Measurements from ENCODE around the gene CES3. TPM values are rescaled to one million over a fixed set of nuclear protein-coding genes. Genes with fewer than 3 reads are reported as not detected.

Gene CES3
- total RNA-seq, 4 donors from 2014 or later: 0.21 to 9.2 (median 0.81) TPM

DNA sequence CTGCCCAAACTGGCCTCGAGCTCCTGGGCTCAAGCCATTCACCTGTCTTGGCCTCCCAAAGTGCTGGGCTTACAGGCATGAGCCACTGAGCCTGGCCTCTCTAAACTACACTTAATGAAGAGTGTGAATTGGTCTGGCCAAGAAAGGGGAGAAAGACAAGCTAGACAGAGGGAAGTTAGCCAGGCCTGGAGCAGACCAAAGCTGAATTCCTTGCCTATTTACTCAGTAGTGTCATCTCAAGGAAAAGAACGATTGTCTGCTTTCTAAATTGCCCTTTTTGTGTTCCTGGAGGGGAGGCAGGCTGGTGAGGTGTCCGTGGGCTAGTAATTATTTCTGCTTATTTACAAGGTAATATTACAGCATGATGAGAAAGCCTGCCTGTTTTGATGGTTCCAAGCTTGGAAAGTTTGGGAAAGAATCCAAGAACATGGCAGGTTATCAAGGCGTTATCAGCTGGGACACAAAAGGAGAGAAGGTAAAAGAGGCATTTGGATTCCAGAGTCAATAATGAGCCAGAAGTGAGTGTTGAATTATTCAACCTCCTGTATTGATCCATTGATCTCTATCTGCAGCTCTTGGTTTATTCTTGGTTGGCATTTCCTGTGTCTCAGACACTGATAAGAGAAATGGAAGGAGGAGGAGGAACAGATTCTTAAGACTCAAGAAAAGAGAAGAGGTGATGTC, 61.6 kb downstream of the CES3 start:
- Histone ChIP-seq H3K27me3 (no peaks in the 10 kb centered on the region), H3K9me3 (no peaks in the 10 kb centered on the region), H3K4me1 (peaks cover 0 to 8% (median 2%) of the 10 kb centered on the region in 4 donors), H3K4me3 (no peak overlapping the region), H3K27ac (no peak overlapping the region), H3K36me3 (no peaks in the 10 kb centered on the region)
- no peak for TF ChIP-seq POLR2A (IDR thresholded peaks at IDR 0.05)
- 71% methylated on average over 4 of the region's 4 CpGs for WGBS, 2 donors
- no peak for DNase-seq (ENCODE audit: low spot score in 2 of 2)

DNA sequence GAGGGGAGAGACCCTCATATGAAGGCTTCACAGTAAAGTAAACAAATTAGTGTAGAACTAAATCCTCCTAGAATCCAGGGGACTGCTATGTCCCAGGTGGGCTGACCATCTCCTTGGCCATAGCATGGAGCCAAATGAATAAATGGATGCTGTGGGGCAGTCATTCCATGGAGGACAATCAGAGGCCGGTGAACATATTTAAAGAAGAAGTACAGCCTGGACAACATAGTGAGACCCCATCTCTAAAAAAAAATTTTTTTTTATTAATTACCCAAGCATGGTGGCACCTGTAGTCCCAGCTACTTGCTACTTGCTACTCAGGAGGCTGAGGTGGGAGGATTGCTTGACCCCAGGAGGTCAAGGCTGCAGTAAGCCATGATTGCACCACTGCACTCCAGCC, 62.6 kb downstream of the CES3 start:
- Histone ChIP-seq H3K4me3 (no peak overlapping the region), H3K9me3 (no peaks in the 10 kb centered on the region), H3K27me3 (no peaks in the 10 kb centered on the region), H3K27ac (no peak overlapping the region), H3K4me1 (peaks cover 0 to 18% (median 3%) of the 10 kb centered on the region in 4 donors), H3K36me3 (no peaks in the 10 kb centered on the region)
- TF ChIP-seq POLR2A (IDR thresholded peaks at IDR 0.05) (no peak), EP300 (IDR thresholded peaks at IDR 0.05) (no peak)
- TF ChIP-seq, protein P1, sequence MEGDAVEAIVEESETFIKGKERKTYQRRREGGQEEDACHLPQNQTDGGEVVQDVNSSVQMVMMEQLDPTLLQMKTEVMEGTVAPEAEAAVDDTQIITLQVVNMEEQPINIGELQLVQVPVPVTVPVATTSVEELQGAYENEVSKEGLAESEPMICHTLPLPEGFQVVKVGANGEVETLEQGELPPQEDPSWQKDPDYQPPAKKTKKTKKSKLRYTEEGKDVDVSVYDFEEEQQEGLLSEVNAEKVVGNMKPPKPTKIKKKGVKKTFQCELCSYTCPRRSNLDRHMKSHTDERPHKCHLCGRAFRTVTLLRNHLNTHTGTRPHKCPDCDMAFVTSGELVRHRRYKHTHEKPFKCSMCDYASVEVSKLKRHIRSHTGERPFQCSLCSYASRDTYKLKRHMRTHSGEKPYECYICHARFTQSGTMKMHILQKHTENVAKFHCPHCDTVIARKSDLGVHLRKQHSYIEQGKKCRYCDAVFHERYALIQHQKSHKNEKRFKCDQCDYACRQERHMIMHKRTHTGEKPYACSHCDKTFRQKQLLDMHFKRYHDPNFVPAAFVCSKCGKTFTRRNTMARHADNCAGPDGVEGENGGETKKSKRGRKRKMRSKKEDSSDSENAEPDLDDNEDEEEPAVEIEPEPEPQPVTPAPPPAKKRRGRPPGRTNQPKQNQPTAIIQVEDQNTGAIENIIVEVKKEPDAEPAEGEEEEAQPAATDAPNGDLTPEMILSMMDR (IDR thresholded peaks at IDR 0.05): no peak
- DNase-seq (ENCODE audit: low spot score in 2 of 2): no peak
- 89 to 90% methylated on average over 1 of the region's 1 CpG for WGBS, 2 donors

Small RNAs within 50 kb of the gene (small RNA-seq; reads per million reads assigned to genes)
- not detected for gene RN7SL543P

Other genes with a start within 250 kb of the CES3 start
- gene DYNC1LI2, start 209.7 kb upstream of the CES3 start, total RNA-seq: 100 to 1,000 TPM; 248 to 363 (median 266) TPM
- not detected for gene TERB1, start 159.7 kb upstream of the CES3 start, total RNA-seq
- 10 to 100 TPM; 29.4 to 45.7 (median 34.6) TPM for gene NAE1, start 130.3 kb upstream of the CES3 start, total RNA-seq
- gene CA7, start 116.9 kb upstream of the CES3 start, total RNA-seq: not detected
- 10 to 100 TPM; 12.3 to 29.9 (median 15.5) TPM for gene PDP2, start 80.8 kb upstream of the CES3 start, total RNA-seq
- gene CDH16, start 42.4 kb upstream of the CES3 start, total RNA-seq: 1 to 10 TPM in 2 of 4 donors, under 1 TPM in 2; 0.30 to 2.5 (median 1.4) TPM
- 100 to 1,000 TPM in 3 of 4 donors, 10 to 100 TPM in 1; 23.7 to 132 (median 109) TPM for gene RRAD, start 35.7 kb upstream of the CES3 start, total RNA-seq
- 100 to 1,000 TPM in 2 of 4 donors, 10 to 100 TPM in 2; 57.1 to 111 (median 89.9) TPM for gene CIAO2B, start 26.9 kb upstream of the CES3 start, total RNA-seq
- 10 to 100 TPM; 29.2 to 45.0 (median 34.4) TPM for gene CES2, start 25.8 kb upstream of the CES3 start, total RNA-seq
- gene CES4A, start 27.3 kb downstream of the CES3 start, total RNA-seq: 10 to 100 TPM; 18.6 to 24.7 (median 21.2) TPM
- 10 to 100 TPM; 46.7 to 70.5 (median 59.9) TPM for gene CBFB, start 67.9 kb downstream of the CES3 start, total RNA-seq
- gene PHAF1, start 148.7 kb downstream of the CES3 start, total RNA-seq: 10 to 100 TPM; 22.2 to 34.5 (median 28.1) TPM
- gene B3GNT9, start 189.7 kb downstream of the CES3 start, total RNA-seq: 10 to 100 TPM in 3 of 4 donors, 1 to 10 TPM in 1; 9.3 to 23.1 (median 18.4) TPM
- gene TRADD, start 198.6 kb downstream of the CES3 start, total RNA-seq: 10 to 100 TPM; 26.0 to 46.5 (median 36.2) TPM
- 10 to 100 TPM; 17.7 to 58.5 (median 40.0) TPM for gene FBXL8, start 198.7 kb downstream of the CES3 start, total RNA-seq
- gene HSF4, start 203.5 kb downstream of the CES3 start, total RNA-seq: 100 to 1,000 TPM; 103 to 167 (median 153) TPM
- gene NOL3, start 209.3 kb downstream of the CES3 start, total RNA-seq: 10 to 100 TPM; 55.5 to 95.4 (median 76.6) TPM
- 10 to 100 TPM; 13.6 to 42.9 (median 18.9) TPM for gene MATCAP1, start 222.7 kb downstream of the CES3 start, total RNA-seq
- 1 to 10 TPM in 3 of 4 donors, under 1 TPM in 1; 0.66 to 3.9 (median 2.6) TPM for gene EXOC3L1, start 228.9 kb downstream of the CES3 start, total RNA-seq
- 100 to 1,000 TPM in 2 of 4 donors, 10 to 100 TPM in 2; 60.1 to 119 (median 99.8) TPM for gene E2F4, start 230.9 kb downstream of the CES3 start, total RNA-seq
- 10 to 100 TPM in 1 of 4 donors, 1 to 10 TPM in 3; 2.4 to 14.4 (median 4.4) TPM for gene ELMO3, start 237.9 kb downstream of the CES3 start, total RNA-seq